Cardiac fibroblast (primary cell): ENCODE measurements around the gene ADISSP.

Experiments used
- DNase-seq, 2 donors: peaks; one replicate each; pipeline versions ENCODE4 v3.0.0 to v3.0.0-alpha.2; 2010; ENCODE audit warnings: low read depth in 2 of 2
- H3K4me3 ChIP-seq, 2 donors: replicated peaks in 1 of 2; 1 replicate in 1 of 2; 2 replicates in 1 of 2; pipeline ENCODE4 v1.5.1; 2011; ENCODE audit warnings: low read depth in 2 of 2, low read length in 2 of 2, mild to moderate bottlenecking in 2 of 2, moderate library complexity in 1 of 2
- CTCF ChIP-seq: IDR thresholded peaks from one replicate; pipeline ENCODE4 v1.5.1; 2011; ENCODE audit warnings: low read depth, mild to moderate bottlenecking, low read length, inconsistent platforms

Gene ADISSP

GRCh38 chr20:3785240-3786125, 17.9 kb upstream of the ADISSP start:
- no peak for TF ChIP-seq CTCF
- peak in 1 of 2 donors; percentile 36 for DNase-seq
- H3K4me3 ChIP-seq = peak overlapping the region; percentile 69 to 74

DNA sequence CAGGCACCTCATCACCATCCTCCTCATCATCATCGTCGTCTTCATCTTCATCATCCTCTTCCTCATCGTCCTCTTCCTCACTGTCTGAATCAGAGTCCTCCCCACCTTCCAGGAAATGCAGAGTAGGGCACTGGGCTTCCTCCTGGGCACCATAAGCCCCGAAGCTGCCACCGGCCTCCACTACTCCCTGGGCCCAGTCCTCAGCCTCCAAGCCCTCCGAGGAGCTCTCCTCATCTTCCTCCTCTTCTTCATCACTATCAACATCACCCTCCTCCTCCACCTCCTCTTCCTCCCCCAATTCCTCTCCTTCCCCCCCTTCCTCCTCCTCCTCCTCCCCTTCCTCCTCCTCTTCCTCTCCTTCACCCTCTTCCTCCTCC, 17.3 kb upstream of the ADISSP start:
- no peak for DNase-seq
- peak overlapping the region; percentile 69 to 74 for H3K4me3 ChIP-seq
- TF ChIP-seq CTCF = no peak

DNA sequence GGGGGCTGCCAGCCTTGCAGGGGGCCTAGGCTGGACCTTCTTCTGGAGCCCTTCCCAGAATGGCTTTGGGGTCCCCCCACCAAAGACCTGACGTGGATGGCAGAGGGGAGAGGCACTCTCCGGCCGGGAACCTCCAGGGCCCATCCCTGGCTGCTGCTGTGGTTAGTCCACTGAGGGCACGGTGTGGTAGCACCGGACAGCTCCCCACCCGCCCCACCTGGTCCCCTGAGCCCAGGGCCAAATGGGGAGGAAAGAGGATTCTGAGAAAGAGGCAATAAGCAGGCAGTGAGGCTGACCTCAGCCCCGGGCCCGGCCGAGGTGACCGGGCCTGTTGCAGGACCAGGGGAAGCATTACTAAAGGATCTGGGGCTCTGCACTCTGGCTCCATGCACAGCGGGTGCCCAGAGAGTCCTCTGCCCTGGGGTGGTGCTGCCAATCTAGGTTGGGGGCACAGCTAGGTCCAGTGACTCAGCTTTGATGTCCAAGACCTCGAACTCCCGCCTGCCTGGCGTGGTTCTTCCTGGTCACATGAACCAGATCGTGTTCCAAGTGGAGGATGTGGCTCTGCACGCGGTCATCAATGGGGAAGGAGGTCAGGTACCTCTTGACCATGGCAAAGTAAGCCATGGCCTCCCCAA, 16.8 kb upstream of the ADISSP start:
- peak in 1 of 2 donors; percentile 40 for DNase-seq
- H3K4me3 ChIP-seq = peak overlapping the region; percentile 69 to 74
- no peak for TF ChIP-seq CTCF

- DNase-seq = no peak
- no peak for TF ChIP-seq CTCF
- H3K4me3 ChIP-seq = peak overlapping the region in 1 of 2 donors; percentile 21
Measured at GRCh38 chr20:3783511-3784195, 16.1 kb upstream of the ADISSP start.

- no peak for DNase-seq
- no peak for TF ChIP-seq CTCF
- no peak overlapping the region for H3K4me3 ChIP-seq
Measured at GRCh38 chr20:3783068-3783489, 15.5 kb upstream of the ADISSP start.

DNA sequence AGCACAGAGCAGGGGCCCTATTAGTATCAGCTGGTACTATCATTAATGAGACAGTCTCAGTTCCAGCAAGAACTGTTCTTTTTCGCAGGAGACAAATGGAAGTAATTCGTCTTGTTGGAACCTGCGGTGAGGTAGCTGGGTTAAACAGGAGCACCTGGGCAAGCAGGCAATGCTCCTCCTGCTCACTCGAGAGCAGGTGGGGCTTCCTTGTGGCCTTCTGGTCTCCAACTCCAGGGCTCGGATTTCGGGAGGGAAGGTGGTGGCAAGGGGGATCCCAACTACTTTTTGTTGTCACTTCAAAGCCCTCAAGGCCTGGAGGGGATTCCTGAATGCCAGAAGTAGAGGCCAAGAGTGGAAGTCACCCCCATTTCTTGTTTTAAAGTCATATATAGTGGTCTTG, 15.0 kb upstream of the ADISSP start:
- no peak overlapping the region for H3K4me3 ChIP-seq
- DNase-seq = no peak
- no peak for TF ChIP-seq CTCF
